Smooth muscle cell of the brain vasculature (primary cell): ENCODE measurements around the gene LIPN.

ENCODE experiments used
- DNase-seq: peaks from one replicate; pipeline ENCODE4 v3.0.0-alpha.2; 2012; ENCODE audit warnings: low read depth, low spot score

LIPN gene

GRCh38 chr10:88783724-88784123 lies 23.9 kb downstream of the LIPN start:
- no peak for DNase-seq

DNA sequence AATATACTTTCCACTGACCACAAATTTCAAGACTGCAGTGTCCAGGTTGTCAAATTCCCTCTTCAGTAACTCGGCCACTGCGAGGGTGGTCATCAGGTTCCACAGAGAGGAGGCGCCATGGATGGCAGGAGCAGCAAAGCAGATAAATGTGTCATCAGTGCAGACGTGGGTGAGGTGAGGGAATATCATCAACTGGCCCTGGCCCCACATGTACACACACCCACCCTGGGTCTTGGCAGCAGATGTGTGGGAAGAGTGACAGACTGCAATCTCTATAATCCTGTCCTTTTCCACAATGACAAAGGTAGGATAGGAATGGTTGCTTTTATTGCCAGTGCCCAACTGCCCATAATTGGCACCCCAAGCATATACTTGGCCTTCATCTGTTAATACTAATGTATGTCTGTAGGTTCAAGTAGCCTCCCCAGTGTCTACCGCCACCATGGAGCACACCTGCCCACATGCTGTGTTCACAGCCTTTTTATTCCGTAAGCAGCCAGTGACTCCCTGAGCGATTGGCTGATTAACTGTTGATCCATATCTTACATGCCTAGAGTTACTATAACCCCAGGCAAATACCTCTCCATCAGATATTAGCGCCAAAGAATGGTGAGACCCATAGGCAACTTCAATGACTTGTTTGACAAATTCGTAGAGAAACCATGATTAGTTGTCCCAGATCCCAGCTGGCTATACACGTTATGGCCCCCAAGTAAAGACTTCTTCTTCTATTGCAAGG lies 26.4 kb downstream of the LIPN start:
- DNase-seq, result no peak

- no peak for DNase-seq
Measured at GRCh38 chr10:88787463-88787862, 27.6 kb downstream of the LIPN start.

GRCh38 chr10:88788924-88789323 lies 29.1 kb downstream of the LIPN start:
- DNase-seq, result no peak

GRCh38 chr10:88791924-88792323 lies 32.1 kb downstream of the LIPN start:
- peak; percentile 9 for DNase-seq

GRCh38 chr10:88792661-88793060 lies 32.8 kb downstream of the LIPN start:
- peak; percentile 4 for DNase-seq

DNA sequence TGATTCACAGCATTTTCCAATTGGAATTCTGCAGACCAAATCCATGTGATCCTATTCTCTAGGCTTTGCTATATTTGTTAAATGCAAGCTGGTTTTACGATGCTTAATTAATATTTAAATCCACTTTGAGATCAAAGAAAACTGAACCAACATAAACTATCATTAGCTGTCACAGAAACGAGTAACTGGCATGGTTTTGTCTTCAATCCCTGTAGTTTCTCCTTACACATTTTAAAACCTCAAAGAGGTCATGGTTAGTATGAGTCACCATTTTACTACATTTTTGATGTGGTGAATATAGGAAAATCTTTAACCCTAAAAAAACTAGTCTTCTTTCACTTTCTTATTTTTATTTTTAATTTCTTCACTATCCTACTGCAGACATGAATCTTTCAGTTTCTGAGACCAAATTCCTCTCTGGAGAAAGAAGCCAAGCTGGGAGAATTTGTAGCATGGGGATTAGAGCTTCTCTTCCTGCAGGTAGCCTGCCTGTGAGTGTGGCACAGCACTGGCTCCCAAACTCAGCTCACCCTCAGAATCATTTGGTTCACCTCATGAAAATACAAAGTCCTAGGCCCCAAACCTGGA lies 34.0 kb downstream of the LIPN start:
- peak; percentile 7 for DNase-seq

GRCh38 chr10:88794731-88795130 lies 34.9 kb downstream of the LIPN start:
- DNase-seq, result no peak

DNA sequence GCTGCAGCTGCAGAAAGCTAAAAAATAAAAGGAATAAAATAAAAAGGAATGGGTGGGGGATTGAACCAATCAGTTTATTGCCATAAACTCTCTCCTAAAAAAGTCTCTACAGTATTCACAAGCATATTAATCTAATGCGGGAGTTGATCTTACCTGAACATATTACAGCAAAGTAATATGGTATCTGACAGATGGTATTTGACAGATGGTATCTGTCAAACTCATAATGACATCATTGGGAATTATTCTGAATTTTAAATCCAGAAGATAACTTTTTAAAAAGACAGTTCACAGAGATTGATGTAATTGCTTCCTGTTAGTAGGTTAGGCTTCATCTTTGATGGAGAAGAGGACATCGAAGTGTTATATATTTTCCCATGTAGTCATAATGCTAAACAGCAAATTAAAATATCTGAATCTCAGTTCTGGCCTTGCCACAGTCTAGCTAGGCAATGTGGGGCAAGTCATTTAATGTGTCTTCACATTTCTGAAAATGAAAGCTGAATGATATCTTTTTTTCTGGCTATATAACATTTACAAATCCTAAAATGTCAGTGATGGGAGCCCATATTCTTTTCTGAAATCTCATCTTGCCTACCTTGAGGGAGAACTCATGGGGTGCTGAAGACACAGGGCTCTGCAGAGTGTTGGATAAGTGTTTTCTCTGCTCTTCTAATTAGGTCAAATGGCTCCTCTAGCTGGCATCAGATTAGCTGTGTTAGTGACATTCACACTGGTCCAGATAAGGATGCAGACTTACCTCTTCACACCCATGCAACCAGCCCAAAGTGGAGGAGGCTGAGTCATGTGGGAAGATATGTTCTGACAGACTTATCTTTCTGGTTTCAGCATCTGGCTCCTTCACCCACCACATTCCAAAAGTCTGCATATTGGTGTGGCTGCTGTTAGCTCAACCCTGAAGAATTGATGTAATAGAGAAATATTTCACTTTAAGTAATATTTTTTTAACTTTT lies 40.6 kb downstream of the LIPN start:
- no peak for DNase-seq

DNA sequence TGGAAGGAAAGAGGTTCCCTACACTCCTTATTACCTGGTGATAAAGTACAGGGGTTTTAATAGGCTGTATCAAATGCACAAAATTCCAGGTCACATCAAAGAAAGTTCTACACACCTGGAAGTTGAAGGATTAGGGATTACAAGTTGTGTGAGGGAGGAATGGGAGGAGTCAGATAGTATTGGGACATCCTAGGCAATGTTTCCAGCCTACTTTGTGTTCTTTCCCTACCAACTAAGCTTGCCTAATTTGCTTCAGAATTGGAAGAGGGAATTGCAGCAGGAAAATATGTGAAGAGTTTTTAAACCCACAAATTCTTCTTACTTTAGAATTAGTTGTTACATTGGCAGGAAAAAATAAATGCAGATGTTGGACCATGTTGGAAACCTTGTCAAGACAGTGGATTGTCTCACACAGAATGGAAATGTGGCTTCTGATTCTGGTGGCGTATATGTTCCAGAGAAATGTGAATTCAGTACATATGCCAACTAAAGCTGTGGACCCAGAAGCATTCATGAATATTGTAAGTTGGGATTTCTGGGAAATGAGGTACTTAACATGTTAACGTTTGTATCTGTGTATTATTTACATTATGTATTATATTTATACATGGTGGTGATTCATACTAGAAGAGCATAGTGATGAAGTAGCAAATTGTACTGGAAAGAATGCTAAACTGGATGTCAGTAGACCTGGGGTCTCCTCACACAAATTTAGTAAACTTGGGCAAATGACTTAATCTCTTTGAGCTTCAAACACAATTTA lies 42.9 kb downstream of the LIPN start, which contains the start of gene LIPM:
Gene LIPM (plus strand): TSS at position 208 of the 763 bp plus-strand sequence. CDS start 167 bp downstream, at position 375.
- no peak for DNase-seq

DNA sequence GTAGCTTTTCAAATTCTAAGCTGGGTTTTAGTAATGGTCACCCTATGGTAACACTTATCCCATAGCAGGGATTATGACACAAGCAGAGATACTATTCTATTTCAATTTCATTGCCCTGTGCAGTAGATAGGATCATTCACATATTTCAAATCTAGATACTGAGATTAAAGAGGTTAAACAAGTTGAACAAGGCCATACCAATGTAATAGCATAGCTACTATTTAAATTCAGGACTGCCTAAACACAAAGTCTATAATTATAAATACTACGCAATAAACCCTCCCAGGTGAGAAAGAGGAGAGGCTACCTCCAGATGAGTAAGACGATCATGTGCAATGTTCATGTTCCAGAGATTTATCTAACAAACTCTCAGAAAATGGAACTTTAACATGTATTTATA lies 43.8 kb downstream of the LIPN start:
- DNase-seq, result no peak

- DNase-seq, result peak; percentile 4
Measured at GRCh38 chr10:88804083-88804812, 44.4 kb downstream of the LIPN start.

- DNase-seq, result no peak
Measured at GRCh38 chr10:88805361-88805760, 45.5 kb downstream of the LIPN start.

DNA sequence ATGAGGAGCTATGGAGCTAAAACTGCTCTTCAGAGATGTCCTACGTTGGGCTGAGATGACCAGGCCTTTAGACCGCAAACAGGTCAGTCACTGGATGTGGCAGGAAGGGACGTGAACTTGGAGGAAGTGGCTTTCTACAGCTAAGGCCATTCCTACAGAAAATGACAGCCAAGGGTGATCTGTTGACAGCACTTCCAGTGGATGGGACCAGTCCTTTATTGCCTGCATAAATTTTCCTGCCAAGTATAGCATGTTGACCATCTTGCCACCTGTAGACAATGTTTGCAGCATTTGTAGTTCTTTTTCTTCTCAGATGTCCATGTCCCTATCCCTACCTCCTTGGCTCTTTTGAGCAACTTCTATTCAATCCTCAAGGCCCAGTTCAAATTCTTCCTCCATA lies 46.1 kb downstream of the LIPN start:
- DNase-seq, result no peak

GRCh38 chr10:88809621-88810020 lies 49.8 kb downstream of the LIPN start:
- no peak for DNase-seq

- DNase-seq, result peak; percentile 31
Measured at GRCh38 chr10:88810196-88810961, 50.6 kb downstream of the LIPN start.

DNA sequence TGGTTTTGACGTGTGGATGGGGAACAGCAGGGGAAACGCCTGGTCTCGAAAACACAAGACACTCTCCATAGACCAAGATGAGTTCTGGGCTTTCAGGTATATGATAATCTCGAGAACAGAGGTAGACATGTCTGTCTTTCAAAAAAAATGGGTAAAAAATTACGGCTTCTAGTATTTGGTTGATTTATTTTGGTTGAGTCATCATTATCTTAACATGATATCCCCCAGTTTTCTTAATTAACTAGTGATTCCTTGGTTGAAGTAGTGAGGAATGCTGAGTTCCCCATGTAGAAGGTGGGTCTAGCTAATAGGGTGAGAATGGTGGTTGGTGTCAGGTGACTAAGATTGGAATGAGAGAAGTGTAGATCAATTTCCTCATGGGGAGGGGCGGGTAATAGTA lies 53.4 kb downstream of the LIPN start:
- no peak for DNase-seq

DNA sequence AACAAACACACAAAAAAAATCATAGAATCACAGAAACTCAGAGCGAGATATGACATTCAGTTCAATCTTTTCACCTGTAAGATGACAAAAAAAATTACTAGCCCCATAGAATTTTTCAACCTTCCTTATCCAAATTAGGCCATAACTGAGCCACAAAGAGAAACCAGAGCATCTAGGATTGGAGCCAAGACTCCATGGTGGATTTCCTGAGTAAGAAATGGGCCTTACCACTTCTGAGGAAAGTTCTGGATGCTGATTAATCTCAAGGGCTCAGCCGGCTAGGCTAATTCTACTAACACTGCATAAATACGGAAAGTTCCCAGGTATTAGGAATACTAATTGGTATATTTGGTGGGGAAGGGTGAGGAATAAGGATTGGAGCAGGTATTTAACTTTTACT lies 59.5 kb downstream of the LIPN start:
- DNase-seq, result no peak

DNA sequence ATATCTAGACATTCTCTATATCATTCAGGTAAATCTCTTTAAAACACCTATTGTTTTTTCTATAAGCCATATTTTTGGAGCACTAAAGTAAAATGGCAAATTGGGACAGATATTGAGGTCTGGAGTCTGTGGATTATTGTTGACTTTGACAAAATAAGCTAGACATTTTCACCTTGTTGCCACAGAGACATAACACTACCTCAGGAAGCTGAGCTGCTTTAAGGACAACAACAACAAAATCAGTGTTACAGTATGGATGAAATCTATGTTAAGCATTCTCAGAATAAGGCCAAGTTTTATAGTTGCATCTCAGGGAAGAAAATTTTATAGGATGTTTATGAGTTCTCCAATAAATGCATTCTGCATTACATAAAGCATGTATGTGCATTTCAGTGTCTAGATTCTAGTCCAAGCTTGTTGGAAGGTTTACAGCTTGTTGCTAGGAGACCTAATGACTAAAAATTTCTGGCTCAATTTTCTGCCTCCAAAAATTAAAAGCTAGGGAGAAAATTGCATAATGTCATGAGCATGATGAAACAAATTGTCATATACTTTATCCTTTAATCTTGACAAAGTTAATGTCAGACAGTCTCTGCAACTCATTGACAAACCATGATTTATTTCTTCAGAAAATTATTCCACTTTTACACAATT lies 61.1 kb downstream of the LIPN start:
- no peak for DNase-seq

DNA sequence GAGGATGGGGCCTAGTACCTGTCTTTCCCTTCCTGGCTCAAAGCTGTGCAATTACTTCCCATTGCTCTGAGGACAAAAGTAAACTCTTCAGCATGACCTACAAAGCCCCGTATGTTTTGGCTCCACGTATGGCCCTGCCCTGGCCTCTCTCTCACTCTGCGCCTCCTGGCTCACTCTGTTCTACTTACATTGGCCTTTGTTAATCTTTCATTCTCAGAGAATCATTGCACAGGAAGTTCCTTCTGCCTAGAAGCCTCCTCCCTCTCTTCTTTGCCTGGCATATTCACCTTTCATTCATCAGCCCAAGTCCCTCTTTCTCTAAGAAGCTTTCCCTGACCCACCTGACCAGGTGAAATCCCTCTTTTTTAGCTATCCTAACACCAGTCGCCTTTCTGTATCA lies 66.6 kb downstream of the LIPN start:
- no peak for DNase-seq
